GM12873 (cell line): ENCODE measurements around the gene ZNF214.

Experiments
- TF ChIP-seq, protein P1 (sequence below): IDR thresholded peaks from 2 replicates; pipeline ENCODE4 v1.5.1; 2012; ENCODE audit warnings: low read depth, mild to moderate bottlenecking, moderate library complexity, low read length, control low read depth; ENCODE audit not compliant: insufficient read depth; ENCODE audit errors: missing control alignments

Gene ZNF214

DNA sequence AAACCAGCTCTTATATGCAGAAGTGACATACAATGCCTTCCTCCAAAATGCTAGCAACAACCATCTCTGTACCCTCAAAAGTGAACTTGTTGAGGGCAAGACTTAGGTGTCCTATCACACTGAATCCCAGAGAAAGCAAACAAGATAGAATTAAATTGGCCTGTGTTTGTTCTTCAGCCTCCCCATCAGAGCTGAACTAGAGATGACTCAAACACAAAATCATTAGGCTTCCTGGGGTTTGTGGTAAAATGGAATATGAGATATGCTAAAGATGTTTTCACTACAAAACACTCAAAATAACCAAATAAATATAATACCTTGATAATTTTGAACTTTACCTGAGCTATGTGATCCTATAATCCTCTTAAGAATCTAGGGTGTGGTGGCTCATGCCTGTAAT lies 31.6 kb downstream of the ZNF214 start:
- TF ChIP-seq, protein P1, sequence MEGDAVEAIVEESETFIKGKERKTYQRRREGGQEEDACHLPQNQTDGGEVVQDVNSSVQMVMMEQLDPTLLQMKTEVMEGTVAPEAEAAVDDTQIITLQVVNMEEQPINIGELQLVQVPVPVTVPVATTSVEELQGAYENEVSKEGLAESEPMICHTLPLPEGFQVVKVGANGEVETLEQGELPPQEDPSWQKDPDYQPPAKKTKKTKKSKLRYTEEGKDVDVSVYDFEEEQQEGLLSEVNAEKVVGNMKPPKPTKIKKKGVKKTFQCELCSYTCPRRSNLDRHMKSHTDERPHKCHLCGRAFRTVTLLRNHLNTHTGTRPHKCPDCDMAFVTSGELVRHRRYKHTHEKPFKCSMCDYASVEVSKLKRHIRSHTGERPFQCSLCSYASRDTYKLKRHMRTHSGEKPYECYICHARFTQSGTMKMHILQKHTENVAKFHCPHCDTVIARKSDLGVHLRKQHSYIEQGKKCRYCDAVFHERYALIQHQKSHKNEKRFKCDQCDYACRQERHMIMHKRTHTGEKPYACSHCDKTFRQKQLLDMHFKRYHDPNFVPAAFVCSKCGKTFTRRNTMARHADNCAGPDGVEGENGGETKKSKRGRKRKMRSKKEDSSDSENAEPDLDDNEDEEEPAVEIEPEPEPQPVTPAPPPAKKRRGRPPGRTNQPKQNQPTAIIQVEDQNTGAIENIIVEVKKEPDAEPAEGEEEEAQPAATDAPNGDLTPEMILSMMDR, result no peak

DNA sequence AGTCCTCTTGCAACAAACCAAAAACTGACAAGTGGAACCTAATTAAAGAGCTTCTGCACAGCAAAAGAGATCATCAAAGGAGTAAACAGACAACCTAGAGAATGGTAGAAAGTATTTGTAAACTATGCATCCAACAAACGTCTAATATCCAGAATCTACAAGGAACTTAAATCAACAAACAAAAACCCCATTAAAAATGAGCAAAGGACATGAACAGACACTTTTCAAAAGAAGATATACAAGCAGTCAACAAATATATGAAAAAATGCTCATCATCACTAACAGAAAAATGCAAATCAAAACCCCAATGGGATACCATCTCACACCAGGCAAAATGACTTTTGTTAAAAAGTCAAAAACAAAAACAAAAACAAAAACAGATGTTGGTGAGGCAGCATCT lies 33.7 kb downstream of the ZNF214 start:
- TF ChIP-seq, protein P1, result no peak

DNA sequence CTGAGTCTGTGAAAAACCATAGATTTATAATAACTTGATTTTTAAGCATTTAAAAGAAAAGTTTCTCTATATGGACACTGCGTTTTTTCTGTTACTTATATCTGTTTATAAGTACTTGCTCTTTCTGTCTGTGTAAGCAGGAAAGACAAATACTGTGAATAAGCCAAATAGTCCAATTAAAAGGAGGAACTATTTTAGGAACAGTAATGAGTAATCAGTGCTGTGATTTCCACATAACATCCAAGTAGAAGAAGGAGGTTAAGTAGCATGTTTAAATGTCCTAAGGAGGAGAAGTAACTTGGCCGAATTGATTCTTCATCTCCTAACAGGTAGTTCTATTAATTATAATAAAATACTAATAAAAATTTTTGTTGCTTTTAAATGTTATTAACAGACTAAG lies 40.8 kb downstream of the ZNF214 start:
- TF ChIP-seq, protein P1, result no peak

DNA sequence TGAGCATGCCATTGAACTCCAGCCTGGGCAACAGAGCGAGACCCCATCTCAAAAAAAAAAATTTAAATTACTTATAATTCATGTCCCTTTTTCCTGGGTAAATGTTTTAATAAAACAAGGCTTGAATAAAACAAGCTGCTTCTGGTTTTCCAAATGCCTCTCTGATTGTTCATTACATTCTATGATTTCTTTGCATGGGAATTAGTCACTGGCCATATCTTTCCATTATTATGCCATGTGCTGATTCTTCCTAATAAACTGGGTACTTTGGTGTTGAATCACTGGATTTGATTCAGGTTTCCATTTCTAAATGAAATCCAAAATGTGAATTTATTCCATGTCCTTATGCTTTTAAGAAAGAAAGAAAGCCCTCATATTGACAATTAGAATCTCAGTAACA lies 51.3 kb downstream of the ZNF214 start:
- TF ChIP-seq, protein P1, result no peak

DNA sequence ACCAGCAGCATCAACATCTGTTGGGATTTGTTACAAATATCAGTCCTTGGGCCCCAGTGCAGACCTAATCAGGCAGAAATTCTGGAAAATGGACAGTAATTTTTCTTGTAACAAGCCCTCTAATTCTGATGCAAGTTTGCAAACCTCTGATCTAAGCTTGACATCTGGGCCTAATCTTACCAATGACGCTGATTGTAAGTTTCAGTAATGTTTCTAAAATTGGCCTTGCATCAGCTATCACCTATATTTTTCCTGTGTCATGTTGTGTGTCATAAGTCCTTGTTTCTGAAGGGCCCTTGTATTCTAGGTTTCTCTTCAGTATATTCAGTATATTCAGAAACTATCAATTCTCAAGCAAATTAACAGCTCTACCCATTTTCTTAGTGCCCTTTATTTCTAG lies 57.5 kb downstream of the ZNF214 start:
- TF ChIP-seq, protein P1, result no peak

DNA sequence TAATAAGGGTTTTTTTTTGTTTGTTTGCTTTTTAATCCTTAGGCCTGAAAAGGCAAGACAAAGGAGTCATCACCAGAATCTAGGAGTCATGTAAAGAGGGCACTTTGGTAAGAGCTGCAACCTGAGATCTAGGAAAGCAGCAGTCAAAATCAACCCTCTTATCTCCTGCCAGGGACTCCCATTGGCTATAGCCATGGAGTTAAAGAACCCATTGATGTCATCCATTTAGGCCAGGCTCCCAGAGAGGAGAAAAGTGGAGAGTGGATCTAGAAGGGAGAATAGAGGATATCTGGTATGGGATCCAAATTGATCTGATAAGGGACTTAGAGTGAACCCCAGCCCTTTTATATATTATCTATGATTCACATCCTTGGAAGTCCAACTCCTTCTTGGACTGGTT lies 58.0 kb downstream of the ZNF214 start:
- TF ChIP-seq, protein P1, result no peak
